Progenitor cell of endocrine pancreas (in vitro differentiated cells): ENCODE measurements around the gene GRB7. TPM values are rescaled to one million over a fixed set of nuclear protein-coding genes. Genes with fewer than 3 reads are reported as not detected.

Experiments used
- DNase-seq: peaks from one replicate; pipeline ENCODE4 v3.0.0; 2021; ENCODE audit warnings: low spot score; ENCODE audit not compliant: unreplicated experiment
- H3K27ac Mint-ChIP-seq: 2 replicates; pipeline ENCODE4 v1.8.0; 2021; ENCODE audit warnings: mild to moderate bottlenecking, moderate library complexity, mixed read lengths
- H3K27me3 Mint-ChIP-seq: 2 replicates; pipeline ENCODE4 v1.8.0; 2021; ENCODE audit warnings: mixed read lengths
- H3K36me3 Mint-ChIP-seq: 2 replicates; pipeline ENCODE4 v1.8.0; 2022; ENCODE audit warnings: mixed read lengths; ENCODE audit not compliant: insufficient read depth
- H3K4me1 Mint-ChIP-seq: 2 replicates; pipeline ENCODE4 v1.8.0; 2021; ENCODE audit warnings: low read depth, mixed read lengths
- H3K4me3 Mint-ChIP-seq: 2 replicates; pipeline ENCODE4 v1.8.0; 2021; ENCODE audit warnings: low read depth, mild to moderate bottlenecking, moderate library complexity, mixed read lengths
- H3K9me3 Mint-ChIP-seq: 2 replicates; pipeline ENCODE4 v1.8.0; 2021; ENCODE audit warnings: low read depth, mixed read lengths
- total RNA-seq: library from RNA; stranded (reverse); gene quantifications from 2 replicates; pipeline ENCODE4 v1.2.1, GENCODE V29; 2021
- TF ChIP-seq, protein P1 (sequence below): fragments of 200-600 bp; sonication (generic); IDR thresholded peaks from one replicate; pipeline ENCODE4 v1.5.0; 2021; ENCODE audit warnings: antibody characterized with exemption, mild to moderate bottlenecking; ENCODE audit not compliant: unreplicated experiment

GRB7 gene
- total RNA-seq, 1 donor from 2014 or later: 29.9 TPM

DNA sequence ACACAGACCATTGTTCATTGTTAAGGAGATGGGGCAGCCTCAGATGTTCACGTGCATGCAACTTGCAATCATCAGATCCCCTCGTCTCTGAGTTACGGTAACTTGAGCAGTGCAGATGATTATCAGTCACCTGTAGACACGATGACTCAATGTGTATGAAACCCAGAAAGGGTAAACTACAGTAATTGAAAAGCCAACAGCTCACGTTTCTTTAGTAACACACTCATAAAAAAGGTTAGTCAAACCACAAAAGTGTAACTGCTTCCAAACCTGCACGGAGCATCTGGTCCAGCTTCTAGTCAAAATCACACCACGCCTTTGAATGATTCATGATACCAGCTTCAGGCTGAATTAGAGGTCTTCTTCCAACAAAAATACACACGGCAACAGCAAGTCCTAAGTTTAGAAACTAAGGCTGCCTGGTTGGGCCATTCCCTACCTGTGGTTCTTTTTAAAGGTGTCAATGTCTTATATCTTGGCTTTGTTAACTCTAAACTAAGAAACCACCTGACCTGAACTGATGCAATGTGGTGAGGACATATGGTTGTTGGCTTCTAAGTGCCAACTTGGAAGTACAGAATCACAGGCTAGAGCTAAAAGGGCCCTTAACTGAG, 32.3 kb downstream of the GRB7 start:
- no peaks in the 10 kb centered on the region for H3K9me3 Mint-ChIP-seq
- no peaks in the 10 kb centered on the region for H3K36me3 Mint-ChIP-seq
- H3K4me1 Mint-ChIP-seq: peaks cover 5% of the 10 kb centered on the region
- TF ChIP-seq, protein P1, sequence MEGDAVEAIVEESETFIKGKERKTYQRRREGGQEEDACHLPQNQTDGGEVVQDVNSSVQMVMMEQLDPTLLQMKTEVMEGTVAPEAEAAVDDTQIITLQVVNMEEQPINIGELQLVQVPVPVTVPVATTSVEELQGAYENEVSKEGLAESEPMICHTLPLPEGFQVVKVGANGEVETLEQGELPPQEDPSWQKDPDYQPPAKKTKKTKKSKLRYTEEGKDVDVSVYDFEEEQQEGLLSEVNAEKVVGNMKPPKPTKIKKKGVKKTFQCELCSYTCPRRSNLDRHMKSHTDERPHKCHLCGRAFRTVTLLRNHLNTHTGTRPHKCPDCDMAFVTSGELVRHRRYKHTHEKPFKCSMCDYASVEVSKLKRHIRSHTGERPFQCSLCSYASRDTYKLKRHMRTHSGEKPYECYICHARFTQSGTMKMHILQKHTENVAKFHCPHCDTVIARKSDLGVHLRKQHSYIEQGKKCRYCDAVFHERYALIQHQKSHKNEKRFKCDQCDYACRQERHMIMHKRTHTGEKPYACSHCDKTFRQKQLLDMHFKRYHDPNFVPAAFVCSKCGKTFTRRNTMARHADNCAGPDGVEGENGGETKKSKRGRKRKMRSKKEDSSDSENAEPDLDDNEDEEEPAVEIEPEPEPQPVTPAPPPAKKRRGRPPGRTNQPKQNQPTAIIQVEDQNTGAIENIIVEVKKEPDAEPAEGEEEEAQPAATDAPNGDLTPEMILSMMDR: no peak
- H3K27me3 Mint-ChIP-seq: peaks cover 44% of the 10 kb centered on the region
- H3K4me3 Mint-ChIP-seq: no peak overlapping the region
- no peak overlapping the region for H3K27ac Mint-ChIP-seq
- DNase-seq: no peak

DNA sequence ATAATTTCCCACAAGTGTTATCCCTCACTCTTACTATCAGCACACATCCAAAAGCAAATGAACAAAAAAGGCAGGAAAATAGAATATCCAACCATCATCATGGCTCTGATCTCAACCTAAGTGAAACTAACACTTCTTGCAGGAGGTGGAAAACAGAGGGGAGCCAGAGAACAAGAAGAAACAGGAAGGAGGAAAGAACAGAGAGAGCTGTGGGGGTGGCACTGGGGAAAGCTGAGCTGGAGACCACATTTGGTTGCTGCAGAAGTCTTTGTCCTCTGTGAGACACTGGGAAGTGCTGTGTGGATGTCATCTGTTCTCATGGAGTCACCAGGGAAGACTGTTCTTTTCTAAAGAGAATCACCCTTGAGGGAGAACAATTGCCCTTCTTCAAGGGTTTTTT, 34.7 kb downstream of the GRB7 start:
- no peaks in the 10 kb centered on the region for H3K9me3 Mint-ChIP-seq
- no peak for DNase-seq
- H3K27me3 Mint-ChIP-seq: peaks cover 25% of the 10 kb centered on the region
- no peak overlapping the region for H3K27ac Mint-ChIP-seq
- no peaks in the 10 kb centered on the region for H3K36me3 Mint-ChIP-seq
- TF ChIP-seq, protein P1: no peak
- H3K4me3 Mint-ChIP-seq: no peak overlapping the region
- H3K4me1 Mint-ChIP-seq: peaks cover 5% of the 10 kb centered on the region

DNA sequence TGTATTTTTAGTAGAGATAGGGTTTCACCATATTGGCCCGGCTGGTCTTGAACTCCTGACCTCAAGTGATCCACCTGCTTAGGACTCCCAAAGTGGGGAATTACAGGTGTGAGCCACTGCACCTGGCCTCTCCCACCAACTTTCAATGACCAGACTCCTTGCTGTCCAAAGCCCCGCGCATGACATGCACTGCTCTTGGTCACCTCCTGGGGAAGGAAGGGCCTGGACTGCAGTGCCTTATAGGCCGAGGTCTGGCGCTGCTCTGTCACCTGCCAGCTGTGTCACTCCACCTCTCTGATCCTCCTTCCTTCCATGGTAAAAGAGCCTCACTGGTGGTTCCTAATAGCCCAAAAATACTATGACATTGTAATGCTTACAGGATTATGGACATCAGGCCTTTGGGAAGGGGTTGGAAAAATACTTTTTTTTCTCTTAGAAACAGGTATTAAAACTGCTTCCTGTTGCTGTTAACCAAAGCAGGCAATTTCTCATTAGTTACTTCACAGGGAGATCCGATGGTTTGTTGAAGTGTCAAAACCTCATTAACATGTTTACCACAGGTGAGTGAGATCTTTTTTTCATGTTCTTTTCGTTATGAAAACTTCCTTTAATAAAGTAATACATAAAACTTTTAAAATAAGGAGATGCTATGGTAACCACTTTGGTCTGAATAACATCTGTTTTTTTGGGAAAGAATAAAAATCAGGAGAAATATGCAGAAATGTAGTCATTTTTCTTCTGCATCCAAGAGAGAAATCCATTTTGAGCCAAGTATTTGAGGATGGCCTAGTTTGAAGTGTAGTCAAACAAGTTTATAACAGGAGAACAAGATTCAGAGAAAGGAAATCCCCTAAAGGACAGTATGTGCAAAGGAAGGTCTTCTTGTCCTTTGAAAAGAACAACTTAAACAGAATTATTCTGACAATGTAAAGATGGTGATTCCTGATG, 35.5 kb downstream of the GRB7 start:
- H3K4me1 Mint-ChIP-seq: peaks cover 5% of the 10 kb centered on the region
- TF ChIP-seq, protein P1: no peak
- H3K27me3 Mint-ChIP-seq: peaks cover 27% of the 10 kb centered on the region
- no peaks in the 10 kb centered on the region for H3K9me3 Mint-ChIP-seq
- no peaks in the 10 kb centered on the region for H3K36me3 Mint-ChIP-seq
- no peak overlapping the region for H3K27ac Mint-ChIP-seq
- H3K4me3 Mint-ChIP-seq: no peak overlapping the region
- DNase-seq: no peak

DNA sequence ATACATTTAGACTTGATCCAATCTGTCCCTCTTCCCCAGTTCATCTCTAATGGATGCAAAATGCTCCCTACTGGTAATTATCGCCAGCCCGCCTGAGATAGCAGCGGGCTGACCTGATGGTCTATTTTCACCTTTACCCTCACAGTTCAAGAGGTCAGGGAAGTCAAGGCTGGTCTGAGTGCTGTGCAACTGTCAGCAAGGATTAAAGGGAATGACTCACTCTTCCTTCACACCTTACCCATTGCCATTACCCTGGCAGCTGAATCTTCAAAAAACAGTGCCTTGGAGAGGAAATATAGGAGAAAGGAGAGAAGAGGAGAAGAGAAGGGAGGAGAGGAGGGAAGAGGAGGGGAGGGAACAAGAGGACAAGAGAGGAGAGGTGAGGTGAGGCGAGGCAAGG, 36.3 kb downstream of the GRB7 start:
- Mint-ChIP-seq H3K27ac (no peak overlapping the region), H3K4me3 (no peak overlapping the region), H3K4me1 (peaks cover 5% of the 10 kb centered on the region), H3K27me3 (peaks cover 24% of the 10 kb centered on the region), H3K9me3 (no peaks in the 10 kb centered on the region), H3K36me3 (no peaks in the 10 kb centered on the region)
- TF ChIP-seq, protein P1: no peak
- DNase-seq: no peak

DNA sequence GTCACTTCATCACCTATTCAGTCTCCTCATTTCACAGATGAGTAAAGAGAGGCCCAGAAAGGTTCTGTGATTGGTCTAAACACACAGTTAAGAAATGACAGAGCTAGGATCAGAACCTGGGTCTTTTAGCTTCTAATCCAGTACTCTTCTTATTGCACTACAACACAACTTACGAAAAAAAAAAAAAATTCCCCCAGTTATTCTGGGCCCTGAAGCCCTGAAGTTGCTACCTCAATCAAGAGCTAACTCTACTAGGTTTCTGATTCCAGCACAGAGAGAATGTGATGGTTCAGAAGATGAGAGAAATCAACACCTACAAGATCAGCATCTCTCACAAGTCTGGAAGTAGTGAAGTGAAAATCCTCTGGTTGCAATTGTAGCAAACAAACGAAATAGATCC, 37.3 kb downstream of the GRB7 start:
- TF ChIP-seq, protein P1: no peak
- Mint-ChIP-seq H3K4me3 (no peak overlapping the region), H3K27ac (no peak overlapping the region), H3K9me3 (no peaks in the 10 kb centered on the region), H3K36me3 (no peaks in the 10 kb centered on the region), H3K4me1 (peaks cover 4% of the 10 kb centered on the region), H3K27me3 (peaks cover 22% of the 10 kb centered on the region)
- no peak for DNase-seq
